Activated B cell treated with CpG ODN at 0.5 μM for 24 hours (primary cell): ENCODE measurements around the gene CCT2. TPM values are rescaled to one million over a fixed set of nuclear protein-coding genes. Genes with fewer than 3 reads are reported as not detected.

ENCODE experiments used
- ATAC-seq: fragments of 200-7000 bp; cut with Tn5 transposase; one replicate; pipeline ENCODE4 v1.10.0; 2021; ENCODE audit warnings: low read depth, mild to moderate bottlenecking, moderate library complexity
- CTCF ChIA-PET: fragments of 350-600 bp; sonication (Branson Sonifier 250); formaldehyde crosslinking; loops from one replicate; lab custom pipeline; 2021; ENCODE audit warnings: antibody characterized with exemption; lab: Charles Lee
- POLR2A ChIA-PET: fragments of 350-600 bp; sonication (Branson Sonifier 250); formaldehyde crosslinking; loops from one replicate; lab custom pipeline; 2021; ENCODE audit warnings: antibody characterized with exemption; lab: Charles Lee
- DNase-seq: peaks from one replicate; pipeline ENCODE4 v3.0.0; 2022
- H3K27ac Mint-ChIP-seq: one replicate; pipeline ENCODE4 v1.8.0; 2020; ENCODE audit warnings: mixed read lengths
- H3K27me3 Mint-ChIP-seq: one replicate; pipeline ENCODE4 v1.8.0; 2021; ENCODE audit warnings: mixed read lengths
- H3K36me3 Mint-ChIP-seq: one replicate; pipeline ENCODE4 v1.8.0; 2021; ENCODE audit warnings: low read depth, mixed read lengths
- H3K4me1 Mint-ChIP-seq: one replicate; pipeline ENCODE4 v1.8.0; 2021; ENCODE audit warnings: mixed read lengths
- H3K4me3 Mint-ChIP-seq: one replicate; pipeline ENCODE4 v1.8.0; 2020; ENCODE audit warnings: mild to moderate bottlenecking, mixed read lengths
- H3K9me3 Mint-ChIP-seq: one replicate; pipeline ENCODE4 v1.8.0; 2020; ENCODE audit warnings: mixed read lengths
- CTCF ChIP-seq: fragments of 200-600 bp; IDR thresholded peaks from one replicate; pipeline ENCODE4 v1.8.0; 2022; ENCODE audit warnings: antibody characterized with exemption, mild to moderate bottlenecking
- intact Hi-C: fragments of 100-400 bp; cut with micrococcal nuclease; formaldehyde crosslinking; loops from one replicate; pipeline ENCODE4 v1.15.1; 2024
- total RNA-seq: library from RNA; stranded (reverse); gene quantifications from 2 replicates; pipeline ENCODE4 v1.2.3, GENCODE V29; 2022

Gene CCT2
- total RNA-seq, 1 donor from 2014 or later, result 211 TPM

GRCh38 chr12:69608114-69608513 lies 22.9 kb downstream of the CCT2 start:
- Mint-ChIP-seq H3K36me3 (peaks cover 4% of the 10 kb centered on the region), H3K4me3 (no peak overlapping the region), H3K27ac (no peak overlapping the region), H3K27me3 (no peaks in the 10 kb centered on the region), H3K4me1 (no peaks in the 10 kb centered on the region), H3K9me3 (no peaks in the 10 kb centered on the region)
- intact Hi-C loops, result no loop called here
- ChIA-PET POLR2A (no interaction called here), CTCF (no interaction called here)
- TF ChIP-seq CTCF, result no peak
- DNase-seq (no peak), ATAC-seq (no peak)

GRCh38 chr12:69610126-69610525 lies 24.9 kb downstream of the CCT2 start:
- intact Hi-C loops, result no loop called here
- Mint-ChIP-seq H3K27ac (no peak overlapping the region), H3K36me3 (no peaks in the 10 kb centered on the region), H3K4me1 (no peaks in the 10 kb centered on the region), H3K27me3 (no peaks in the 10 kb centered on the region), H3K4me3 (no peak overlapping the region), H3K9me3 (no peaks in the 10 kb centered on the region)
- no peak for TF ChIP-seq CTCF
- ATAC-seq, result no peak
- DNase-seq, result no peak
- ChIA-PET CTCF (no interaction called here), POLR2A (no interaction called here)

GRCh38 chr12:69610729-69611128 lies 25.5 kb downstream of the CCT2 start, which contains the start of gene LRRC10:
TSS of gene LRRC10 (minus strand) at chr12:69610907. CDS start at chr12:69610838, 69 bp downstream.
- Mint-ChIP-seq H3K27me3 (no peaks in the 10 kb centered on the region), H3K27ac (no peak within 1 kb of the TSS), H3K9me3 (no peaks in the 10 kb centered on the region), H3K4me1 (peaks cover 3% of the 10 kb centered on the region), H3K36me3 (no peaks in the 10 kb centered on the region), H3K4me3 (no peak within 1 kb of the TSS)
- DNase-seq (no peak), ATAC-seq (no peak)
- ChIA-PET POLR2A (no interaction called here), CTCF (no interaction called here)
- intact Hi-C loops, result no loop called here
- no peak for TF ChIP-seq CTCF

GRCh38 chr12:69613351-69613750 lies 28.1 kb downstream of the CCT2 start:
- DNase-seq (no peak), ATAC-seq (no peak)
- TF ChIP-seq CTCF, result no peak
- no peaks in the 10 kb centered on the region for H3K9me3 Mint-ChIP-seq
- H3K27me3 Mint-ChIP-seq, result peaks cover 3% of the 10 kb centered on the region
- peaks cover 4% of the 10 kb centered on the region for H3K4me1 Mint-ChIP-seq
- no peak overlapping the region for H3K4me3 Mint-ChIP-seq
- ChIA-PET POLR2A (no interaction called here), CTCF (no interaction called here)
- H3K27ac Mint-ChIP-seq, result no peak overlapping the region
- H3K36me3 Mint-ChIP-seq, result no peaks in the 10 kb centered on the region
- intact Hi-C loops, result no loop called here

GRCh38 chr12:69616025-69616424 lies 30.8 kb downstream of the CCT2 start:
- no peak overlapping the region for H3K4me3 Mint-ChIP-seq
- peaks cover 4% of the 10 kb centered on the region for H3K4me1 Mint-ChIP-seq
- H3K36me3 Mint-ChIP-seq, result no peaks in the 10 kb centered on the region
- CTCF ChIA-PET, result no interaction called here
- intact Hi-C loops, result no loop called here
- POLR2A ChIA-PET, result no interaction called here
- TF ChIP-seq CTCF, result no peak
- no peak for ATAC-seq
- H3K27ac Mint-ChIP-seq, result no peak overlapping the region
- no peak for DNase-seq
- H3K27me3 Mint-ChIP-seq, result peaks cover 8% of the 10 kb centered on the region
- no peaks in the 10 kb centered on the region for H3K9me3 Mint-ChIP-seq
